OCI-M2 (cell line): ENCODE data around the gene POFUT1.

ENCODE experiments used
- DNase-seq: peaks from one replicate; lab custom pipeline; 2025; ENCODE audit not compliant: unreplicated experiment; lab: John Stamatoyannopoulos, UW

POFUT1 gene

DNA sequence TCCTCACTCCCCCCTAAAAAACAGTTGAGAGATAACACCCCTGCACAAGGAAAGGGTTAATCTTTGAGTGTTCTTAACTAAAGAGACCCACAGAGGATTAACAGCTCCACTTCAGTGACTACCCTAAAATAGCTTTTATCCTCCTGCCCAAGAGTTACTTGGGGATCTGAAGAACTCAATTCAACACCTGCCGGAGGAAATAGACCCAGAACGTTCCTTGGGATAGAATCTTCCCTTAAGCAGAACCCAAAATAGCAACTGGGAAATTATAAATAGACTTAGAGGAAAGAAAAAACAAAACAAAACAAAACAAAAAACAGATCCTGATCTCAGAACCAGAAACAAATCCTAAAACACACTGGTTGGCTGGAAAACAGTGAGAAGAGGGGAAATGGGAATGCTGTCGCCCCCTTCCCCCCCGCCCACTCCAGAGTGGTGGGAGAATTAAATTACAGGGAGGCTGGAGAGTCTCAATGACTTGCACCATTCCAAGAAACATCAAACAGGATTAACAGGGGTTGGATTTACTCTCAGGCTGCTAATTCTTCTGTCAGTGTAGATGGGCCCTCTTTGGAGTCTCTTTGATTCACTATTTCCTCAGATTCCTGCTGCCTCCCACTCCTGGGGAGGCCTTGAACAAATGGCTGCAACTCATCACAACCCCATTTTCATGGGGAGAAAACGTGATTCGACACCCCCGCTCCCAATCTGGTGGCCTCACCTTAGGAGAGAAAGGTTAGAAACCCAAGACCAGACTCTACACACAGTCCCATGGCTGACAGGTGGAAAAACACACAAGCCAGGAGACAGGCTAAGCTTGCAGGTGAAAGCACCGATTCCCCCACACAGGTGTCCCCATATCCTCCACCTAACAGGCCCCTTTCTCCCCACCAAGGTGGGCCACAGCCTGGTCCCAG, 1.6 kb upstream of the POFUT1 start:
- no peak for DNase-seq

- DNase-seq: no peak
These were observed 687 bp upstream of the POFUT1 start for GRCh38 chr20:32206760-32207625.

GRCh38 chr20:32208499-32209154, 947 bp downstream of the POFUT1 start:
- no peak for DNase-seq

GRCh38 chr20:32209850-32210605, 2.3 kb downstream of the POFUT1 start:
- no peak for DNase-seq

DNA sequence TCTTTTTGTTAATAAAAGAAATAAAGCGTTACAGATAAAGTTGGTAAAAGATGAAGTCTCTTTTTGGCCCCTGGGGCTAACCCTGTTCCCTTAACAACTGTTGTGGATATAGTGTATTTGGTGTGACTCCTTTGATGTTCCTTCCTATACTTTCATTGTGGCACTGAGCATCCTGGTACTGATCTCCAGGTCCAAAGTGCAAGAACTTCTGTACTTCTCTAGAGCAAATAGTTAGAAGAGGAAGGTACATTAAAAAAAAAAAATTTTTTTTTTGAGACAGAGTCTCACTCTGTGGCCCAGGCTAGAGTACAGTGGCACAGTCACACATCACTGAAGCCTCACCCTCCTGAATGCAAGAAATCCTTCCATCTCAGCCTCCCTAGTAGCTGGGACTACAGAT, 6.2 kb downstream of the POFUT1 start:
- DNase-seq: no peak

DNA sequence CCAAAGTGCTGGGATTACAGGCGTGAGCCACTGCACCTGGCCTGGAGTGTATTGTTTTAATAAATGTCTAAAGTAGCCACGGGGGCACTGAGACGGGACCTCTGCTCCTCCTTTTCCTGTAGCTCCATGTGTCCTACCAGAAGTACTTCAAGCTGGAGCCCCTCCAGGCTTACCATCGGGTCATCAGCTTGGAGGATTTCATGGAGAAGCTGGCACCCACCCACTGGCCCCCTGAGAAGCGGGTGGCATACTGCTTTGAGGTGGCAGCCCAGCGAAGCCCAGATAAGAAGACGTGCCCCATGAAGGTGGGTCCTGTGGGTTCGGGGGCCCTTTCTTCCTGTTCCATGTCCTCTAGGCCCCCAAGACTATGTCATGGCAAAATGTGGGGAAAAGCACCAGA, 7.5 kb downstream of the POFUT1 start:
- no peak for DNase-seq

DNA sequence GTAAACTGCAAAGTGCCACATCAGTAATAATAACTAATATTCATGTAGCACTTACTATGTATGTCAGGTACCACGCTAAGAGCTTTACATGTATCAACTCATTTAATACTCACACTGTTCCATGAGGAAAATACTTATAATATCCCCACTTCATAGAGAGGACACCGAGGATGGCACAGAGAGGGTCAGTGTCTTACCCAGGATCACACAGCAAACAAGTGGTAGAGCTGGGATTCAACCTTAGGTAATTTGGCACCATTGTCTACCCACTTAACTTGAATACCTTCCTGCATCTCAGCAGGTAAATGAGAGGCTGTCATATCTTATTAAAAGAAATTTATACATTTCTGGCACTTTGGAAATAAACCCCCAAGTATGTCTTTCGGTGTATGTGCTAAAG, 8.0 kb downstream of the POFUT1 start:
- DNase-seq: no peak

- no peak for DNase-seq
These were observed 8.8 kb downstream of the POFUT1 start for GRCh38 chr20:32216179-32217142.

DNA sequence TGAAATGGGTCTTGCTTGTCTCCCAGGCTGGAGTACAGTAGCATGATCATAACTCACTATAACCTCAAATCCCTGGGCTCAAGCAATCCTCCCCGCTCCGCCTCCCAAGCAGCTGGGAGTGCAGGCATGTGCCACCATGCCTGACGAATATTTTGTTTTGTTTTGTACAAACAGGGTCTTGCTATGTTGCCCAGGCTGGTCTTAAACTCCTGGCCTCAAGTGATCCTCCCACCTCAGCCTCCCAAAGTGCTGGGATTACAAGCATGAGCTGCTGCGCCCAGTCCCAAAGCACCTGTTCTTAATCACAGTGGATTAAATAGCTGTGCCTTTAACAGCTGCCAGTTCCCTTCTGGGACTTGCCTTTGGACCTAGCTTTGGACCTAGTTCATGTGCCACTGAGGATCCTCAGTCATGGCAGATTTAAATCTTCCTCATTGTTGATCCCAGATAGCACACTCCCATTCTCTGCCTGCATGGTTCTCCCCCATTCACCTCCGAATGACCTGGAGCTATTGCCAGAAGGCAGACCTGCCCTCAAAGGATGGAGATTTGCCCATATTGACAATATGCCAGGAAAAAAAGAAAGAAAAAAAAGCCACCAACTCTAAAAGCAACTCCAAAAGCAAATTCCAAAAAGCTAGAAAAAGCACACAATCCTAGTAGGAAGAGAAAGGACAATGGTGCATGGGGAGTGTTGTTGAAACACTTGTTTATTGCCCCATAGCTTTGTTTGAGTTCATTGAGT, 10.6 kb downstream of the POFUT1 start:
- DNase-seq: no peak

DNA sequence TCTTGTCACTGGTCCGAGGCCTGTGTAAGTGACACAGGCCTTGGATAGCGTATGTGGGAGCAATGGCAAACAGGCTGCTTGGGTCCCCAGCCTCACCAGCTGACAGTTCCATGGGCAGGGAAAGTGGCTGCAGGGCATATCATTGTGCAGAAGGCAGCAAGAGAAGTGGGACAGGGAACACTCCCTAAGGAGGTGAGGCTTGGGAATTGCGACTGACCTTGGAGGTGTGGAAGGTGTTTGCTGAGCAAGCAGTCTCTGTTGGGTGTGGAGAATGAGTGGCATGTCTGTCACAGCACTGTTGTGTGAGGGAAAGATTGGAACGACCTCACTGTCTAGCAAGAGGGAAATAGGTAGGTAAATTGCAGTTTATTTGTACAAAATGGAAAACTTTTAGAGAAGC, 16.8 kb downstream of the POFUT1 start:
- DNase-seq: no peak

- DNase-seq: no peak
These were observed 18.7 kb downstream of the POFUT1 start for GRCh38 chr20:32226391-32226790.

DNA sequence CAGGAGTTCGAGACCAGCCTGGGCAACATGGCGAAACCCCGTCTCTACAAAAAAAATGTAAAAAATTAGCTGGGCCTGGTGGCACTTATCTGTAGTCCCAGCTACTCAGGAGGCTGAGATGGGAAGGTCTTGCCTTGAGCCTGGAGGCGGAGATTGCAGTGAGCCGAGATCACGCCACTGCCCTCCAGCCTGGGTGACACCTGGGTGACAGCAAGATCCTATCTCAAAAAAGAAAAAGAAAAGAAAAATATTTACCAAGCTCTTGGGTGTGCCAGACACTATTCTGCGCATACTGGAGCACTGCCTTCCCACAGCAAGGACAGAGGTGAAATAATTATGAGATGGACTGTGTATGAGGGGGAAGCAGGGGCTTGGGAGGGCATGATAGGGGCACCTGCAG, 19.6 kb downstream of the POFUT1 start:
- DNase-seq: no peak

DNA sequence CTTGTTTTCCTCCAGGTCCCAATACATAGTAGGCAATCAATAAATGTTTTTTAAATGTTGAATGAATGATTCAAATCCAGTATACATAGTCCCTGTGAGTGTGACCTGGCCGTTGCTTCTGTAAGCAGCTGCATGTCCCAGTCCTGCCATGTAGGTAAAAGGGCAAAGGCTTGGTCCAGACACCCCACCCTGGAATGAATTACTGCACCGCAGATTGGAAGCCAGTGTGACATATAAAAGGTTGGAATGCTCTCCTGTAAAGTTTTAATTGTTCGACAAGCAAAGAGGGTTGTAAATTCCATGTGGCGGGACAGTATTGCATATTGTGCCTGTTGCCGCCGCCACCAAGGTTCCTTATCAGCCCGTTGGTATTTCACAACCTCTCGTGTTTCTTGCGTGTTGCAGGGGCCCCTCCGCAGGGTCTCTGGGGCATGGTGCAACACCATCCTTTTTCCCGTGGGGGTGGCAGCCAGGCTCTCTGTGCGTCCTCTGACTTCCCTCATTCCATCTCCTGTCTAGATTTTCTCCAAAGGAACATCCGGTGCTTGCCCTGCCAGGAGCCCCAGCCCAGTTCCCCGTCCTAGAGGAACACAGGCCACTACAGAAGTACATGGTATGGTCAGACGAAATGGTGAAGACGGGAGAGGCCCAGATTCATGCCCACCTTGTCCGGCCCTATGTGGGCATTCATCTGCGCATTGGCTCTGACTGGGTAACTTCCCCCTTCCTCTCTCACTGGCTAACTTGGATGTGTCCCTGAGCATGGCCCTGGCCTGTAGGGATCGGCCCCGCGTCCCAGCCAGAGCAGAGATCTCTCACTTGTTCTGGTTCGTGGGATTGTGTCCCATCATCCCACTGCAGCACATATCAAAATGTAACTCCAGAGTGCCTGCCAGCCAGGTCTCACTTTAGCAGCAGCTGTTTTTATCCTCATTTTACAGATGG, 20.3 kb downstream of the POFUT1 start:
- DNase-seq: no peak

GRCh38 chr20:32229251-32229747, 21.6 kb downstream of the POFUT1 start:
- no peak for DNase-seq

DNA sequence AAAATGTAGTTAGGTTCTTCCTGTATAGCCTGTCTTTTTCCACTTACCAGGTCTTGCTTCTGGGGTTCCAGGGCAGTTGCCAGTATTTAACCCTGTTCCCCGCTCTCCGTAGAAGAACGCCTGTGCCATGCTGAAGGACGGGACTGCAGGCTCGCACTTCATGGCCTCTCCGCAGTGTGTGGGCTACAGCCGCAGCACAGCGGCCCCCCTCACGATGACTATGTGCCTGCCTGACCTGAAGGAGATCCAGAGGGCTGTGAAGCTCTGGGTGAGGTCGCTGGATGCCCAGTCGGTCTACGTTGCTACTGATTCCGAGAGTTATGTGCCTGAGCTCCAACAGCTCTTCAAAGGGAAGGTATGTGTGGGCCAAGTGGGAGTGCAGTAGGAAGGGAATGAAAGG, 23.0 kb downstream of the POFUT1 start:
- DNase-seq: no peak

DNA sequence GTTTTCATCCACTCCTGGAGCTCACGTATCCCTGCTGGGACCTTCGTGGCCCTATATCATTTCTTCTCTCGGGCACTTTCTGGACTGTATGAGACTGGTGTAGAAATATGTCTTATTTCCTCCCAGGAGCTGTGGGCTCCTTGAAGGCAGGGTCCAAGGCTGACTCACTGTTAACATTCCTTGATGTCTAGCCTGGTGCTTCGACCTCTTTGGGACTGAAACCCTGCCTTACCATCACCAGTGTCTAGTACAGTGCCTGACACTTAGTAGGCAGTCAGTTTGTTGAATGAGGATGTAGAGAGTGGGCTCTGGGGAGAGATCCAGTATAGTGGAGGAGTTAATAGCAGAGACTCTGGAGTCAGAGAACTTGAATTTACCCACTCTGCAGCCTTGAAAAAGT, 23.6 kb downstream of the POFUT1 start:
- no peak for DNase-seq

DNA sequence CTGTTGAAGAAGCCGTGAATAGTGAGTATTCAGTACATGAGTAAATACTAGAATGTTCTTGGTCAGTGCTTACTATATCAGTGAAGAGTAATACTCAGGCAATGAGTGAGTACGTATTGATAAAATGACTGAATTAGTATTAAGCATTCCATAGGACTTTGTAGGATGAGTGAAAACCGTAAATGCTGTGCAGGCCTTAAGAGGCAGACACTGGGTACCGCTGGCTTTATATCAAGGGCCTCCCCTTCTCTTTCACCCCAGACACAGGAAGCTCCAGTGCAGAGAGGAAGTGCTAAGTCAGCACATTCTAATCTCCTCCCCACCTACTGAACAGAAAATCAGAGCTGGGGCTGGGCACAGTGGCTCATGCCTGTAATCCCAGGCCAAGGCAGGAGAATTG, 24.2 kb downstream of the POFUT1 start:
- DNase-seq: no peak
